Activated CD8-positive, alpha-beta memory T cell treated with anti-CD3 and anti-CD28 coated beads for 1 hour (primary cell): ENCODE measurements around the gene NAPG.
"Not testable (repeated sequence)": the region's sequence is repeated elsewhere in the genome, so short reads cannot be mapped to it uniquely, and the experiment has no call there.

ENCODE experiments used
- DNase-seq, 2 donors: peaks; one replicate each; pipeline ENCODE4 v3.0.0-alpha.2; 2020; ENCODE audit warnings: low read depth in 1 of 2; ENCODE audit errors: extremely low read depth in 1 of 2

The NAPG gene

DNA sequence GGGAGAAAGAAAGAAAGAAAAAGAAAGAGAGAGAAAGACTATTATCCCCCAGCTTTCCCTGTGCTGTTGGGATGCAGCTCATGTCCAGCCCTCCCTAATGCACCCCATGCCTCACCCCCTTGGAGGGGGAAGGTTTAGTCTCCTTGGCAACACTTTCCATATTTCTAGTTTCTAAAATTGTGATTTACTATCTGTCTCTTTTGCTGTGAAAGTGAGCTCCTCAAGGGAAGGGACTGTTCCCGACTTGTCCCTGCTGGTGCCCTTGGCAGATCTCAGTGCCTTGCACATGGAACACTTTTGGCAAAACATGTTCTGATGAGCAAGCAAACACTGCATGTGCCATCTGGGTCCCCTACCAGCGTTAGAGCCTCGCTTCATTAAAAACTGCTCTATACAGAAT is 11.7 kb upstream of the NAPG start:
- DNase-seq, result no peak

DNA sequence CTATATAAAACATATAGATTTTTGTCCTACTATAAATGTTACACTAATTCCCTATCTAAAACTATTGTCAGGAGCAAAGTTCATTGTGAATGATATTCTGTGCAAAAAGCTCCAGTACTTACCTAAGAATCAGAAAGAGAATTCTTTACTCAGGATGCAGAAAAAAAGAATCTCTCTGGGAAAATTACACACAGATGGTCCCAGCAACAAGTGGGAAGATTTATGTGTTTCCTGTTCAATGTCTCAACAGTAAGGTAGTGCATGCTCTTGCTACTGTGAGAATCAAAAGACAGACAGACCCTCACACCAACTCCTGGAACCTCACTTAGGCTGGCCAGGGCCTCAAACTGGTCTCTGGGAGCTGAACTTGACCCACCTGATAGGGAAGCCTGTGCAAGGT is 11.2 kb upstream of the NAPG start:
- DNase-seq, result no peak

DNA sequence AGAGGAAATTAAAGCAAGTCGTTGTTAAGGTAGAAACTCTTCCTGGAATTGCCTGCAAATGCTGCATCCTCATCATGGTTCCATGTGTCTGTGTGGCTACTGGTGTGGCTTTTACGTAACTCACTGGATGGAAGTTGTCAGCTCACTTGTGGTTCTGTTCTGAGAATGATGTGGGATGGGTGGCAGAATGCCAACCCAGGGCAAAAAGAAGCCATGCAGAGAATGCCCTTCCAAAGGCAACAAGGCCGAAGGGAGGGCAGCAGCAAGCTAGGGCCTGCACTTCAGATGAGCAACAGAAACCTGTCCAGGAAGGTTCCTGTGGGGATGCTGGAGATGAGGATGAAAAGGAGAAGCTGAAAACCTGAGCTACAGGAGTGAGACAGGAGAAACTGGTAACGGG is 10.4 kb upstream of the NAPG start:
- no peak for DNase-seq

DNA sequence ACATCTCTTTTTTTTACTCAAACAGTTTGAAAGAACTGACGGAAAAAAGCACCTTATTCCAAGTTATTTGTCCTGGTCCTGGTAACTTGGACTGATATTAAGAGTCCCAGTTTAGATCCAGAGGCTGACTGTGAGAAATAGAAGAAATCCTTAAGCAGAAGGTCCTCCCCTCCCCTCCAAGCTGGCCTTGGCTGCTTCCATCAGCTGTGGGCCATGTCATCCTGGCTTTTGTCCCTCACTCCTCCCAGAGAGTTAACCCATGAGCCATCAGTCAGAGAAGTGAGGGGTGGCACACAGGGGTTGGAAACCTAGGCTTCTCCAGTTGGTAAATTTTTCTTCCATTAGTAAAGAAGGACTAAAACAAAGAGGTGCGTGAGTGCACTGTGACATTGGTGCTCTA is 9.7 kb upstream of the NAPG start:
- no peak for DNase-seq

- no peak for DNase-seq
Observed at GRCh38 chr18:10518595-10519255, 7.1 kb upstream of the NAPG start.

DNA sequence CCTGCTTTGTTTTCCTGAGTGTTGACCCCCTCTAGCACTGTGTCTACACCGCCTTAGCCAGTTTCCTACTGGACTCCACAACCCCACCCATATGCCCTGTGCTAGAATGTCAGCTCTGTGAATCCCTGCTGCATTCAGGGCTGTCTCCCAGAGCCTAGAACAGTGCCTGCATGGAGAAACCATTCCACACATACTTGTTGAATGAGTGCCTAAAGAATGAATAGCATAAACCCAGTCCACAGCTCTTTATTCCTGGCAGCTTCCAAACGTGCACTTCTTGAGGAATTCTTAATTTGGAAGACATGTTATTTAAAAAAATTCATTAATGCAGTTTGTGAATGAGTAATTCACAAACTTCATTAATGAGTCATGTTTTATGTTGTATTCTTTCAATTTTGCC is 6.5 kb upstream of the NAPG start:
- no peak for DNase-seq

- no peak for DNase-seq
Observed at GRCh38 chr18:10519999-10520935, 5.6 kb upstream of the NAPG start.

- no peak for DNase-seq
Observed at GRCh38 chr18:10521566-10521965, 4.3 kb upstream of the NAPG start.

DNA sequence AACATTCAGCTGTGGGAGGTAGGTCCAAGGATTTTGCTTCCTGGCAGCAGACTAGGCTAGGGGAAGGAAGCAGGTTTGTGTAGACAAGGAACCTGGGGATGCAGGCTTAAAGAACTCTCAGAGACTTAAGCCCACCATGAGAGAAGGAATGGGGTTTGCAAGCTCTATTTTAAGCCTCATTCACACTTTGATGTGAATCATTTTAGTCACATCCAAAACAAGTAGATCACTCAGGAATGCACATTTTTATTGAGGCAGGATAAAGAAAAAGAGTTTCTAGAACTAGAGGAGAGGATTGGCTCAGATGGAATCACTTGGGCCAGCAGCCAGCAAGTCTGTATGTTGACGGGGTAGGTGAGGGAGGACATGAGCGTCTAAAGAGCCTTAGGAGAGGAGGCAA is 3.3 kb upstream of the NAPG start:
- DNase-seq, result no peak

GRCh38 chr18:10523544-10523943 is 2.3 kb upstream of the NAPG start:
- no peak for DNase-seq

- DNase-seq, result no peak
Observed at GRCh38 chr18:10524507-10525370, 1.1 kb upstream of the NAPG start.

GRCh38 chr18:10525371-10525691 is 496 bp upstream of the NAPG start:
- DNase-seq, result no peak

GRCh38 chr18:10526561-10526949 is 728 bp downstream of the NAPG start:
- DNase-seq, result no peak

DNA sequence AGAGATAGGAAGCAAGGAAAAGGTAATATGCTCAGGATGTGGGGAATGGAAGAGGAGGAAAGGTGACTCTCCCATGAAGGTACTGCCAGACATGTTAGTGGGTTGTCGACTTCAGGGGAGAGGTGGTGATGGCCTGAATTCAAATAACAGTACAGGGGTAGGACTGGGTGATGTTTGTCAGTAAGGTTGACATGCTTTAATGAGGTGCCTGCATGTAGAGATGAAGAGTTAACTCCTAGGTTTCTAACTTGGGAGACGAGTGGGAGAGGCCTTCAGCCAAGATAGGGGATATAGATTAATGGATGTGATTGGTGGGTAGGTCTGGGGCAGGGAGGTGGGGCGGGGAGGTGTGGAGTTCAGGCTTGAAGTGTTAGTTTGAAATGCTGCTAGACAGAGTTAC is 2.6 kb downstream of the NAPG start:
- no peak for DNase-seq

DNA sequence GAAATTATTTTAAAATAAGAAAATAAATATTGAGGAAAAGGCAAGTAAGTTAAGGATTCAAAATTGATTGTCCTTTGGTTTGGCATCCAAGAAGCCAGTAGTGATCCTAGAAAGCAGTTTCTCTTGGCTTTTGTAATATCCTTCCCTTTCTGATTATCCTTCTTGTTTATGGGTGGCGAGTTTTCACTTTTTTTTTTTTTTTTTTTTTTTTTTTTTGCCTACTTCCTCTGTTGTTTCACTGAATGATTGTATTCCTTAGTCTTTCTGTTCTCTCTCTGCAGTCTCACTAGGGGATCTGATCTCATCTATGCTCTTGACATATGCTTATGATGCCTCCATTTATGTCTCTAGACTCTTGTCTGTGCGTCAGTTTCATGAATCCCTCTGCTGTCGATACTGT is 4.2 kb downstream of the NAPG start:
- no peak for DNase-seq

GRCh38 chr18:10530852-10531251 is 5.0 kb downstream of the NAPG start:
- no peak for DNase-seq

GRCh38 chr18:10533111-10533510 is 7.3 kb downstream of the NAPG start:
- DNase-seq, result no peak

GRCh38 chr18:10536280-10536679 is 10.5 kb downstream of the NAPG start:
- DNase-seq, result no peak

GRCh38 chr18:10537765-10538164 is 11.9 kb downstream of the NAPG start:
- DNase-seq, result no peak

DNA sequence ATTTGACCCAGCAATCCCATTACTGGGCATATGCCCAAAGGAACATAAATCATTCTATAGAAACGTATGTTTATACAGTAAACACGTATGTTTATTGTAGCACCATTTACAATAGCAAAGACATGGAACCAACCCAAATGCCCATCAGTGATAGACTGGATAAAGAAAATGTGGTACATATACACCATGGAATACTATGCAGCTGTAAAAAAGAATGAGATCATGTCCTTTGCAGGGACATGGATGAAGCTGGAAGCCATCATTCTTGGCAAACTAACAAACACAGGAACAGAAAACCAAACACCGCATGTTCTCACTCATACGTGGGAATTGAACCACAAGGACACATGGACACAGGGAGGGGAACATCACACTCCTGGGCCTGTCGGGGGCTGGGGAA is 13.3 kb downstream of the NAPG start:
- not testable (repeated sequence) for DNase-seq

DNA sequence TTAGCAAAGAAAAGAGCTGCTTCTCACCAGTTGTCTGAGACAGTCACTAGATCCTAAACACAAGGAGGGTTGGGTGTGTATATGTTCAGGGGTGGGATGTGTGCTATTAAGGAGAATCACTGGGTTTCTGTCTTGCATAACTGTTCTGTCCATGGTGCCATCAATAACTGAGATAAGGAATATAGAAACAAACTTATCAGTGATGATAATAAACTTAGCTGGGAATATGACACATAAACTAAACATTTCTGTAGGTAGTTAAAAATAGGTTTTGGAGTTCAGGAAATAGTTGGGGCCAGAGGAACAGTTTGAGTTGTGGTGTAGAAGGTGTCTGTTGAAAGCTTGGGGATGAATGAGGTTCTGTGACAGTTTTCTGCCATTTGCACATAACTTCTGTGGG is 17.4 kb downstream of the NAPG start:
- DNase-seq, result no peak
